ACHN (cell line): Measurements from ENCODE around the gene DLGAP4.
A peak's percentile ranks its signal among the peaks of the same experiment; 100 is the strongest.

Experiments
- DNase-seq: peaks from one replicate; pipeline ENCODE4 v3.0.0-alpha.2; 2015
- in situ Hi-C: cut with HindIII; loops from 2 replicates; pipeline ENCODE4 v1.10.0; 2017; ENCODE audit warnings: low sequenced_read_pairs, low pct_ligation_motif_present, low pct_unique_long_range_greater_than_20kb

DLGAP4 gene

DNA sequence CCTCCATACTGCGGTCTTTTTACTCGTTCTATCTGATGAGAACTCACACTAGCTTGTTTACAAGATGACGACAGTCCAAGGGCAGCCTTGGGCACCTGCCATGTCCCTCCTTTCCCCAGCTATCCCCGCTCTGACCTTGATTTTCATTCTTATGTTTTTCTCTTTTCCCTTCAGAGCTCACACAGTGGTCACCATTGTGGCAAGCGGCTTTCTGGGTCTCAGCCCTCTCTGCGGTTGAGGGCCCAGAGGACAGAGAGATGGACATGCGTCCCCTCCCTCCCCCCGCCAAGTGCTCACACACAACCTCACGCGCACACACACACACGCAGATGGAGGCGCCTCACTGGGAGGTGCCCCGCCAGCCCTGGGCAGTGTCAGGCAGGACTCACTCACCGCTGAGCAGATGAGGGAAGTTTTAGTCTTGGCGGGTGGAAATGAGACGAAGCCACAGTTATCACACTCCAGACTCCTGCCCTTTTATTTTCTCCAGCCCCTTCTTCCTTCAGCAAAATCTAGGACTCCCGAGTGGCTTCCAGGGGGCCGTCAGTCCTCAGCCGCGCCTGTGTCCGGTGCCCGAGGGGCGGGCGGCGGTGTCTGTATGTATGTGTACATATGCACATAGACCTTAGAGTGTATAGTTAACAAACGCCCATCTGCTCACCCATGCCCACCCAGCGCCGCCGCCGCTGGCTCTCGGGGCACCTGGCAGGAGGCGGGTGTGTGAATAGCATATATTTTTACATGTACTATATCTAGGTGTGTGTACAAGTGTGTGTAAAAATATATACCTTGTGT, 221.4 kb downstream of the DLGAP4 start:
- DNase-seq: no peak
- in situ Hi-C loops: no loop called here

DNA sequence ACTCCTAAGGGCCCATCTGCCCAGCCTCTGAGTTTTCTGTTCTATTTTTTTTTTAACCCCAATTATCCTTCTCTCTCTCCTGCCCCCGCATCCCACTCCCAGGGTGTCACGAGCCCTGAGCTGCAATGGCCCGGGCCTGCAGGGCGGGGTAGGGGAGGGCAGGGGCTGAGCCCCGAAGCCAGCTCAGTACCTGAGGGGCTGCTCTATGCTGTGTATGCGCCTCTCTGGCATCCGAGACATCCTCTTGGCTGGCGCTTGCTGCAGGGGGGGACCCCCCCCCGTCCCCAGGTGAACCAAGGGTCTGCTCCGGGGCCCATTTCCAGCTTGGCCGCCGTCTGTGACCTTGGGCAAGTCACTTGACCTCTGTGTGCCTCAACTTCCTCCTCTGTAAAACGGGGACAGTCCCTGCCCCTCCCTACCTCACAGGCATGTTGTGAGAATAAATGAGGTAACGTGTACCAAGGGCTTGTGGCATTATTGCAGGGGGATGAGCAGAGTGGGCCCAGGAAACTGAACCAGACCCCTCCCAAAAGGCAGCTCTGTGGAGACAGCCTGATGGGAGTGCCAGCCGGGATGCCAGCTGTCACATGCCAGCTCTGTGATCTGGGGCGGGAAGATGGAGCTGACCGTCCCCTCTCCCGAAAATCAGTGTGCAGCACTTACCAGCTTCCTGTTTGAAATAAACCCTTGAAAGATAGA, 222.2 kb downstream of the DLGAP4 start:
- no peak for DNase-seq
- in situ Hi-C loops: no loop called here

DNA sequence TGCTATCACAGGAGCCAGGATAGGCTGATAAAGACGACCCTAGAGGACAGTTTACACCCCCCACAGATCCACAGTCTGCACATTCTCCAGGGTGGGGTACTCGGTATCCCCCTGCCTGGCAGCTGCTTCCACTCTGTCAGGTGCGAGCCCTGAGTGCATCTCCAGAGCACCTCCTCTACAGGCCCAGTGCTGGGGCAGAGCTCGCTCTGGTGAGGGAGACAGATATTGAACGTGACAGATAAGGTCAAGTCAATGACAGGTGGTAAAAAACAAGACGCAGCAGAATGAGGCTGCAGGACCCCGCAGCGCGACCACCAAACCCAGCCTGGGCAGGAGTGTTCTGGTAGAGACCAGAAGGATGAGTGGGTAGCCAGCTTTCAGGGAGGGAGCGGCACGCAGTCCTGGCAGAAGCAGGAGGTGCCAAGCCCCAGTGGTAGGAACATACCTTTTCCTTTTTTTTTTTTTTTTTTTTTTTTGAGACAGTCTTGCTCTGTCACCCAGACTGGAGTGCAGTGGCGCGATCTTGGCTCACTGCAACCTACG, 222.8 kb downstream of the DLGAP4 start:
- no peak for DNase-seq
- in situ Hi-C loops: no loop called here

DNA sequence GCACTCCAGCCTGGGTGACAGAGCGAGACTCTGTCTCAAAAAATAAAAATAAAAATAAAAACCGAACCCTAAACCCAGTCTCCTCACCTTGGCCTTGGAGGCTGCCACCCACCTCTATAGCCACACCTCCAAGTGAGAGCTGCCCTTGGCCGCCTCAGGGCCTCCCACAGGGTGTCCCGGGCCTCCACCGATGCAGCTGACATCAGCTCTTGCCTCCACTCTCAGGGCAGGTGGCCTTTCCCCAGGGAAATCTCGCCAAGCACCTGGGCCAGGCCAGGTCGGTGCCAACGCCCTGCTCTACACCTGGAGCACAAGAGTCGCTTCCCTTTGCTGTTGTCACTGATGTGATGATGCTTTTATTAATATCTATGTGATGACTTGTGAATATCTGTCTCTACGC, 226.2 kb downstream of the DLGAP4 start:
- in situ Hi-C loops: no loop called here
- no peak for DNase-seq

DNA sequence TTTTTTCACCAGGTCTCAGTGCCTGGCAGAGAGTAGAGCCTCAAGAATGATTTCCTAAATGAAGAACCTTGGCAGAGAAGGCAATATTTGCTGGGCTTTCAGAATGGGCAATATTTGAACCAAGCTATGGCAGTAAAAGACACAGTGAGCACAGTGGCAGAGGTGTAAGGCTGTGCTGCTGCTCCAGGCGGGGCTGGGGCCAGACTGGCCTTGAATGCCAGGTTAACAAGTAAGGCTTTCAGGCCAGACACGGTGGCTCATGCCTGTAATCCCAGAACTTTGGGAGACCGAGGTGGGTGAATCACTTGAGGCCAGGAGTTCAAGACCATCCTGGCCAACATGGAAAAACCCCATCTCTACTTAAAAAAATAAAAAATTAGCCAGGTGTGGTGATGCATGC, 226.7 kb downstream of the DLGAP4 start:
- no peak for DNase-seq
- in situ Hi-C loops: no loop called here

DNA sequence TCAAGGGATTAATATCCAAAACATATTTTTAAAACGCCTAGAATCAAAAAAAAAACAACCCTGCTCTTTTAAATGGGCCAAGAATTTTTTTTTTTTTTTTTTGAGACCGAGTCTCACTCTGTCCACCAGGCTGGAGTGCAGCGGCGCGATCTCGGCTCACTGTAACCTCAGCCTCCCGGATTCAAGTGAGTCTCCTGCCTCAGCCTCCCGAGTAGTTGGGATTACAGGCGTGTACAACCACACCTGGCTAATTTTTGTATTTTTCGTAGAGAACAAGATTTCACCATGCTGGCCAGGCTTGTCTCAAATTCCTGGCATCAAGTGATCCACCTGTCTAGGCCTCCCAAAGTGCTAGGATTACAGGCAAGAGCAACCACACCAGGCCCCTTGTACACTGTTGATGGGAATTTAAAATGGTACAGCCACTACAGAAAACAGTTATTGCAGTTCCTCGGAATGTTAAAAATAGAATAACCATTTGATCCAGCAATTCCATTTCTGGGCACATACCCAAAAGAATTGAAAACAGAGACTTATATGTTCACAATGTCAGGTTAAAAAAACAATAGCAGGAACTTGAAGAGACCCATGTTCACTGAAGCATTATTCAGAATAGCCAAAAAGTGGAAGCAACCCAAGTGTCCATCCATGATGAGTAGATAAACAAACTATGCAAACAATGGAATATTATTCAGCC, 232.0 kb downstream of the DLGAP4 start:
- DNase-seq: no peak

DNA sequence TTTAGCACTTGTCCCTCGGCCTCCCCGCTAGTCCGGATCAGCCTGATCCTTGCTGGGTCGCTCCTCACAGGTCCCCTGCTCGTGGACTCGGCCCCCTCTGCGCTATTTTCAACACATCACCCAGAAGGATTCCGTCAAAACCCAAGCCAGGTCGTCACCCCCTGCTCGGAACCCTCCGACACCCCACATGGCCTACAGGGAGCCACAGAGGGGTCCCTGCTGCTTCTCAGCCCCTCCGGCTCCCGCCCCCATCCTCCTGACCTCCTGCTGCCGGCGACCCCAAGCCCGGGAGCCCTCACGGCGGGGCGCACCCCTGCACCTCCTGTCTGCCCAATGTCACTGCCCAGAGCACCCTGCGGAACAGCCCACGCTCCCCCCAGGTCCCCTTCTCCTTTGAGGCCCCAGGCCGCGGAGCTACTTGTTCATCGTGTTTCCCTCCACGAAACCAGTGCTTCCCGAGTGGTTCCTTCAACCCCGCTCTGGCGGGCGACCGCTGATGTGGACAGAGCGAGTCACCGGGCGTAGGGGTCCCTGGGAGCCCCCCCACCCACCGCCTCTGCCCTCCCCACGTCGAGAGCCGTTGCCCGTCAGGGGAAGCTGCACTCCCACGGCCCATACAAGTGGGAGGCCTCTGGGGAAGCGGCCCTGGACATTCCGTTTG, 234.5 kb downstream of the DLGAP4 start:
- in situ Hi-C loops: no loop called here
- no peak for DNase-seq

More for the DNA sequence above, 232.0 kb downstream of the DLGAP4 start:
- in situ Hi-C loops: no loop called here

DNA sequence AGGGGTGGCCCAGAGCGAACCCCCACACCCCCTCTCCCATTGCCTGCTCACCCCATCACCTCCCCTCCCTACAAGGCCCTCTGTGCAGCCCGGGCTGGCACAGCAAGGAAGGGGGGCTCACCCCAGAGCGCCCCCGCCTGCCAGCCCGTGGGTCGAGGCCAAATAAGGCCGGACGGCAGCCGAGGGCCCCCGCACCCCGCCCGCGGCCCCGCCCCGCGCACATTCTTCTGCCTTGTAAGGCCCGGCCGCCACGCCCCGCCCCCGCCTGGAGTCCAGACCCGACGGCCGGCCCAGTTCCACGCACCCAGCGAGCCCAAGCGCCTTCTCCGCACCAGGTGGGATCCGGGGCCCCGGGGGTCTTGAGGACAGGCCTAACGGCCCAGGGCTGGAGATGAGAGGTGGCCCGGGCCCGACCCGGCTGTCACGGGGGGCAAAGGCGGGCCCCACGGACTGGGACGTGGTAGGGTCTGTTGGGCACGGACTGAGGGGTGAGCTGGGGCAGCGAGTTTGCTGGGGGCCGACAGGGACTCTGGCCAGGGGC, 235.2 kb downstream of the DLGAP4 start, which contains the start of gene MYL9:
Gene MYL9, plus strand, starts transcription at position 293 of the 541 bp plus-strand sequence. CDS start 3,366 bp downstream, outside the sequence.
- peak; percentile 63 for DNase-seq
- in situ Hi-C loops: no loop called here

DNA sequence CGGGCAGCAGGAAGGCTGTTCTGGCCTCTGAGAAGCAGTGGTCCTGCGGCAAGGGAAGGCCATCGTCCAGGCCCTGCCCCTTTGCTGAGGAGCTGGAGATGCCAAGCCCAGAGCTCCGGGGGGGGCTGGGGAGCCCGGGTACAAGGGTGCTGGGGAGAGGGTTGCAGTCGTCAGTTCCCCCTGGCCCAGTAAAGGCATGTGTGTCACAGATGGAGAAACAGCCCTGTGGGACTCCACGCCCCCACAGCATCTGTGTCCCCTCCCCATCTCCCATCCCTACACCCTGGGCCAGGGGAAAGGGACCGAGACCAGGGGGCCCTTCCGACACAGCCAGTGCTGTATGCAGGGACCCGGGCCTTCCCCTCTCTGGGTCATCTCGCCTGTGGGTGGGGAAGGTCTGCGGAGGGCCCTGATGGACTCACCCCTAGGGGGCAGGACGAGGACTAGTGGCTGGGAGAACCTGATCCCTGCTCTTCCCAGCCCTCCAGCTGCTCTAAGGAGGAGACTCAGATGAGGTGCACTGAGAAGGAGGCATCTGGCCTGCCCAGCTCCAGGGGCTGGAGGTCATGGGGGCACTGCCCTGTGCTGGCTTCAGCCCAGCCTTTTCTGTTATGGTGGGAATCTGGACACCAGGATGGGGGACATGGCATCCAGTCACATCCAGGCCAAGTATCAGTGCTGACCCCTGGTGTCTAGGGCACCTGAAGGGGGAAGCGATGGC, 235.8 kb downstream of the DLGAP4 start:
- DNase-seq: peak; percentile 47
- in situ Hi-C loops: no loop called here

DNA sequence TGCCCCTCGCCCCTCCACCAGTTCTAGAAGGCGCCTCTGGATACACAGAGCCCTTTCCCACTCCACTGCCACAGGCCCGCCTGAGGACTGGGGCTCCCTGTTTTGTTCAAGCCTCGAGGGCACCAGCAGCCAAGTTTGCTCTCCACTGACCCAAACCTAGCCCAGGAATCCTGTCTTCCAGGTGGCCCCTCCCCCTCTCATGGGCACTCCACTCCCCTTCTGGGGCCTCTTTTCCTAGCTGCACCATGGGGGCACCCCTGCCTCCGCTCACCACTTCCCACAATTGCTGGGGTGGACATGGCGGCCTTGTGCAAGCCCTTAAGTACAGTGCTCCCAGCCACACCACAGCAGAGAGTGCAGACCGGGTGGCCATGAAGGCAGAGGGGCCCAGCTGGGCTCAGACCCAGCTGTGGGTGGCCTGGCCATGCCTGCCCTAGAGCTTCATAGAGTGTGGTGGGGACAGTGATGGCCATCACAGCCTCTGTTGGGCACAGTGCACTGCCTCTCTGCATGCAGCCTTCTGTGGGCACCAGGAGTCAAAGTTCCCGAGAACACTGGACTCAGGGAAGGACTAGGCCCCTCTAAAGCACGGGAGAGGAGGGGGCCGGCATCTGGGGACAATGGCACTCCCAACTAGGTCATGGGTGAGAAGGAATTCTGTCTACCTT, 236.5 kb downstream of the DLGAP4 start:
- in situ Hi-C loops: no loop called here
- no peak for DNase-seq

DNA sequence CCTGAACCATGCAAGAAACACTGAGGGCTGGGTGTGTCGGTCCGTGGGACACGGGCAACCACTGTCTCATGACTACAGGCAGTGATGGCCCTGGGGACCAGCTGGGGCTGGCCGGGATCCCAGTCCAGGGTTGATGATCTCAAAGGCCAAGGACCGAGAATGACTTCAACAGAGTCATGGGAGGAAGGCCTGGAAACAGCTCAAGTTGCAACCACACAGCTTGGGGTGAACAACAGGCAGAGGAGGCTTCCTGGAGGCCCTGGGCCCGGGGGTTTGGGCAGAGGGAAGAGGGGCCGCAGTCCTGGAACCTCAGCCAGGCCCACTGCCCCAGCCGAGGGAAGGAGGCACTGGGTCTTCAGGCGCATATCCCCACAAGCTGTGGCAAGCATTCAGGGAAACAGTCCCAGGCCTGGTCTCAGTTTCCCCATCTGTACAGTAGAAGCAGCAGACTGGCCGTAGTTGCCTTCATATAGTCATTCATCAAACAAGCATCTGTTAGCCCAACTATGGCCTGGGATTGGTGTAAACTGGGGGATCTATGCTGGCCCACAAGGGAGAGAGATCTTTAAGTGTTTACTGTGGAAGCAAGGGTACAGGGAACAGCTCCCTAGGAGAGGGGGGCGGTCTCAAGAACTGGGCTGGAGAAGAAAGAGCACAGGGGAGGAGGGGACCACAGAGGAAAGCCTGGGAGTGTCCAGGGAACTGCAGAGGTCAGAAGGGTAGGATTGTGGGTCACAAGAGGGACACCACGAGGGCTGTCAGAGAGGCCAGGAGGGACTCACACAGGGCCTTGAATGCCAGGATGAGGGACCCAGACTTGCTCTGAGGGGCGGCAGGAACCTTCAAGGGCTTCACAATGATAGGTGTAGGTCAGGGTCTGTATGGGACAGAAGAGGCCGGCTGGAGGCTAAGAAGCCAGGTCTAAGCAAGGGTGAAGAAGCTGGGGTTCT, 237.3 kb downstream of the DLGAP4 start:
- in situ Hi-C loops: no loop called here
- DNase-seq: no peak

DNA sequence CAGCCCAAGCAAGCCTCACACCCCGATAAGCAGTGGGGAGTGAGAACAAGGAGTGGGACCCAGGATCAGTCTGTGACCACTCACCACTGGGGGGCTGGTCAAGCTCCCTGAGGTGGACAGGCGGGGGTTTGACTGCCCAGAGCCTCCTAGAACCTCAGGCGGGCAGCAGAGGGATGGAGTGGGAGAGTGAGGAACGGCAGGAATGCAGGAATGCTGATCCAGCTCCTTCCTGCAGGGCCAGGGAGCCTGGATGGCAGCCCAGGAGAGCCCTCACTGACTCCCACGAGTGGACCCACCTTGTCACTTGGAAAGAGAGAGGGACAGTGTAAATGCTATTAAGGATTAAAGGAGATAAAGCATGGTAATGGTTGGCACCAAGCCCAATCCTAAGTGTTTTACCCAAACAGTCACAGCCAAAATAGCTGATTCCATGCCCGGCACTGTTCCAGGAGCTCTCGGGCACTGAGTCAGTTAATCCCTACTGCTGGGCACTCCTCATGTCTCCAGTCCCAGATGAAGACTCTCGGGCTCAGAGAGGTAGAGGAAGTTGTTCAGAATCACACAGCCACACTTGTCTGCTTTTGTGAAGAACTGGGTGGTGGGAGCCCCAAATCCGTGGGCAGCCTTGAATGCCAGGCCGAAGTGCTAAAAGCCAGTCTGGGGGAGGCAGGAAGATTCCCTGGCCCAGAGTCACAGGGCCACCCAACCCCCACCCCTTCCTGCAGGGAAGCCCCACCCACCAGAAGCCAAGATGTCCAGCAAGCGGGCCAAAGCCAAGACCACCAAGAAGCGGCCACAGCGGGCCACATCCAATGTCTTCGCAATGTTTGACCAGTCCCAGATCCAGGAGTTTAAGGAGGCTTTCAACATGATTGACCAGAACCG, 238.2 kb downstream of the DLGAP4 start:
- peak; percentile 22 for DNase-seq
- in situ Hi-C loops: no loop called here

DNA sequence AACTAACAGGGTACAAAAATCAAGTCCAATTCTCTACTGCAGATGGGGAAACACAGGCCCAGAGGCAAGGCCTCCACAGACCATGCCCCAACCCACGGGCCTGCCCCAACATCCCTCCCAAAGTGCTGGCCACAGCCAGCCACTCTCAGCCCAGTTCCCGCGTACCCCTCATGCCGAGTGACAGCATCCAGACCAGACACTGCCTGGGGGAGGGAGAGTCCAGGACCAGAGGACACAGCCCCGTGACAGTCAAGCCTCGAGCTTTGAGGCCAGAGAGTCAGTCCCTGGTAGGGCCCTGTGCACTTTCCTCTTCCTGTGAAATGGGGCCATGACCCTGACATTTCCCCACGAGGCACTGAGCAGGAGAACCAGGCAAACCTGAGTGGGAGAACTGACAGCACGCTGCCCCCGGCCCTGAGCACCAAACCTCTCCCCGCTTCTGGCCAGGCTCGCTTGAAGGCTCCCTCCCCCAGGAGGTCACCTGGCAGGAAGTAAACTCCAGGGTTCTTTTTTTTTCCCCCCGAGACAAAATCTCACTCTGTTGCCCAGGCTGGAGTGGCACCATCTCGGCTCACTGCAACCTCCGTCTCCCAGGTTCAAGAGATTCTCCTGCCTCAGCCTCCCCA, 240.1 kb downstream of the DLGAP4 start:
- no peak for DNase-seq
- in situ Hi-C loops: no loop called here

DNA sequence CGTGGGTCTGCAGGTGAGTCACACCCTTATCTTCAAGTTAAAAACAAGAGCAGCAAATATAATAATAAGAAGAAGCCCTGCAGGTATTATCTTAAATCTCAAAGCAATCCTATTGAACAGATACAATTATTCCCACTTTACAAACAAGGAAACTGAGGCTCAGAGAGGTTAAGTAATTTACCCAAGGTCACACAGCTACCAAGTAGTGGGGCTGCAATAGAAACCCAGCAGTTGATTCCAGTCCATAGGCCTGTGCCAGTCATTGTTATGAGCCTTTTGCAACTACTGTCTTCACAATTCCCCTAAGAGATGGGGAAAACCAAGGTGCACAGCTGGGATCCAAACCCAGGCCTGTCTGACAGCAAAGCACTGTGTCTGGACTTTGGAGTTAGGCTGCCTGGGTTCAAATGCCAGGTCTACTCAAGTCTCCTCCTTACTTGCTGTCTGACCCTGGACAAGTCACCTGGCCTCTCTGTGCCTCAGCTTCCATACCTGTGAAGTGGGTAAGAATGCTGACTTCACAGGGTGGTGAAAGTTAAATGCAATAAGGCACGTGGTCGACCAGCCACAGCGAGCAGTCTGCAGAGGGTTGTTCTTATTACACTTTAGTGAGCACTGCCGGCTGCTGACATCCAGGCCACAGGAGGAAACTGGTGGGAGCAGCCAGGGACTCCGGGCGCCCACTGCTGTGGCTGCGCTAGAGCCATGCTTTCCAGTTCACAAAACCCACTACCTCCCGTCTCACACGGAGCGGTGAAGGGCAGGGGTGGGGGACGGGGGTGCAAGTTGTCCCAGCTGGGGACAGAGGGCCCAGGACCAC, 241.3 kb downstream of the DLGAP4 start:
- in situ Hi-C loops: no loop called here
- no peak for DNase-seq
